Stimulated activated effector memory CD8-positive, alpha-beta T cell treated with anti-CD3 and anti-CD28 coated beads, Interleukin-12 subunit alpha, Interleukin-12 subunit beta, amount 100 ng/mL, for 72 hours (primary cell): ENCODE data around the gene PIH1D1.

Experiments
- ATAC-seq: fragments of 150-1000 bp; cut with Tn5 transposase; 2 replicates; pipeline ENCODE4 v1.10.0; 2021
- DNase-seq, 2 donors: peaks; one replicate each; pipeline ENCODE4 v3.0.0; 2021 to 2022; ENCODE audit warnings: low spot score in 2 of 2
- H3K27ac Mint-ChIP-seq: one replicate; pipeline ENCODE4 v1.8.0; 2022; ENCODE audit warnings: mild to moderate bottlenecking, mixed read lengths
- H3K36me3 Mint-ChIP-seq: one replicate; pipeline ENCODE4 v1.8.0; 2022; ENCODE audit warnings: mild to moderate bottlenecking, mixed read lengths
- H3K4me1 Mint-ChIP-seq: one replicate; pipeline ENCODE4 v1.8.0; 2022; ENCODE audit warnings: mixed read lengths
- H3K4me3 Mint-ChIP-seq: one replicate; pipeline ENCODE4 v1.8.0; 2022; ENCODE audit warnings: mild to moderate bottlenecking, mixed read lengths
- H3K9me3 Mint-ChIP-seq: one replicate; pipeline ENCODE4 v1.8.0; 2022; ENCODE audit warnings: mixed read lengths

PIH1D1 gene

DNA sequence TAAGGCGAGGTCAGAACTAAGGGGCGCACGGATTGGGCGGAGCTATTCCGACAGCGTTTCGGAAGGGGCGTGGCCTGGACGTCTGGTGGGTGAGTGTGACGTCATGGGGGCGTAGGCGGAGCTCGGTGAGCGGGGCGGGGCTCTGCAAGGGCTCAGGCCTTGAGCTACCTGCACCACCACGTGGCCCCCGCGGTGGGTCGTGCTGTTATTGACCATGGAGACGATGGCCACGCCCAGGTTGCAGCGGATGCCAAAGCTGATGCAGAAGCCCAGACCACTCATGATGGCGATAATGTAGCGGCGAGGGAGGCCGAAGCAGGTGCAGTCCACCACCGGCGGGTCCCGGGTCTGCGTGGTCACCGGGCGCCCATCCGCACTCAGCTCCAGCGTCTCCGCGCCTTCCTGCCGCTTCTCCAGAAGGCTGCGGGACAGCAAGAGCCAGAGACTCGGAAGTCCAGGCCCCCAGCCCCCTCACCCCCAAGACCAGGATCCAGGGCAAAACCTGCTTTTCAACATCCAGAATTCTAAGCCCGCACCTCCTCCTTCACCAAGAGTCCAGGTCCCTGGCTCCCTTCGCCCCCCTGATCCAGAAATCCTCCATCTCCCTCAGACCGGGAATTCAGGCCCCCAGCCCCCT lies 15.1 kb downstream of the PIH1D1 start:
- peak; percentile 19 for ATAC-seq
- peak; percentile 51 to 80 for DNase-seq
- H3K4me1 Mint-ChIP-seq: peaks cover 46% of the 10 kb centered on the region
- H3K9me3 Mint-ChIP-seq: no peaks in the 10 kb centered on the region
- H3K36me3 Mint-ChIP-seq: no peaks in the 10 kb centered on the region
- H3K4me3 Mint-ChIP-seq: no peak overlapping the region
- H3K27ac Mint-ChIP-seq: peak overlapping the region; percentile 79

DNA sequence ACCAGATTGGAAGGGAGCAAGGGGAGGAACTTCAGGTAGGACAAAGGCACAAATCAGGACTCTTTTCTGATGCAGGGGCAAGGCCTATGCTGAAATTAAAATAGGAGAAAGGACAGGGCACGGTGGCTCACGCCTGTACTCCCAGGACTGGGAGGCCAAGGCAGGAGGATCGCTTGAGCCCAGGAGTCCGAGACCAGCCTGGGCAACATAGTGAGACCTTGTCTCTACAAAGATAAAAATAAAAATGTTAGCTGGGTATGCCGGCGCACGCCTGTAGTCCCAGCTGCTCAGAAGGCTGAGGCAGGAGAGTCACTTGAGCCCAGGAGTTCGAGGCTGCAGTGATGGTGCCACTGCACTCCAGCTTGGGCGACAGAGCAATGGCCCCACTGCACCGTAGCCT lies 15.9 kb downstream of the PIH1D1 start:
- Mint-ChIP-seq H3K27ac (peak overlapping the region; percentile 79), H3K9me3 (no peaks in the 10 kb centered on the region), H3K36me3 (peaks cover 3% of the 10 kb centered on the region), H3K4me3 (no peak overlapping the region), H3K4me1 (peaks cover 44% of the 10 kb centered on the region)
- DNase-seq (no peak), ATAC-seq (no peak)

DNA sequence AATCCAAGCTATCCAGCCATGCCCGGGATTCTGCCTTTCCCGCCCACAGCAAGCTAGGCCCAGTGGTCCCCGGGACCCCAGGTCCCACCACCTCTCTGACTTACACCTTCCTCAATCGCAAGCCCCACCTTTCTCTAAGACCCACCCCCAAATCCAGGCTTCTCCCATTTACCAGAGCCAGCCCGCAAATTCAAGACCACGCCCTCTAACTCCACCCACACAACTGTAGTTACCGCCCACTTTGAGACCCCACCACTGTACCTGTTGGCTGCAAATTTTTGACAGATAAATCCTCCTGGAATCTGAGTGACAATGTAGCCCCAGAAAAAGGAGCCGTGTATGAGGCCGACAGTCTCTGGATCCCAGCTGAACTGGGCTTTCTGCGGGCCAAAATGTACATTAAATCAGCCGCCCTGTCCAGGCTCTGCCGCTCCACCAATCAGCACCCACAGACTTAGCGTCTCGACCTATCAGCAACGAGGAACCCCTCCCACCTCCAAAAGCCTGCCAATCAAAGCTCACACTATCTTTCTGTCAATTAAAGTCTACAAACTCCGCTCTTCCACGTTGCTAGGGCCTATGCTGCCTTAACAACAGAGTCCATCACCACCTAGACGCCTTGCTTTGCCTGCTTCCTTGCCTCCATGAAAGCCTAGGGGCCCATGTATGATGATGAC lies 16.6 kb downstream of the PIH1D1 start:
- no peaks in the 10 kb centered on the region for H3K9me3 Mint-ChIP-seq
- H3K36me3 Mint-ChIP-seq: peaks cover 4% of the 10 kb centered on the region
- H3K4me3 Mint-ChIP-seq: no peak overlapping the region
- ATAC-seq (no peak), DNase-seq (no peak)
- peaks cover 45% of the 10 kb centered on the region for H3K4me1 Mint-ChIP-seq
- no peak overlapping the region for H3K27ac Mint-ChIP-seq

DNA sequence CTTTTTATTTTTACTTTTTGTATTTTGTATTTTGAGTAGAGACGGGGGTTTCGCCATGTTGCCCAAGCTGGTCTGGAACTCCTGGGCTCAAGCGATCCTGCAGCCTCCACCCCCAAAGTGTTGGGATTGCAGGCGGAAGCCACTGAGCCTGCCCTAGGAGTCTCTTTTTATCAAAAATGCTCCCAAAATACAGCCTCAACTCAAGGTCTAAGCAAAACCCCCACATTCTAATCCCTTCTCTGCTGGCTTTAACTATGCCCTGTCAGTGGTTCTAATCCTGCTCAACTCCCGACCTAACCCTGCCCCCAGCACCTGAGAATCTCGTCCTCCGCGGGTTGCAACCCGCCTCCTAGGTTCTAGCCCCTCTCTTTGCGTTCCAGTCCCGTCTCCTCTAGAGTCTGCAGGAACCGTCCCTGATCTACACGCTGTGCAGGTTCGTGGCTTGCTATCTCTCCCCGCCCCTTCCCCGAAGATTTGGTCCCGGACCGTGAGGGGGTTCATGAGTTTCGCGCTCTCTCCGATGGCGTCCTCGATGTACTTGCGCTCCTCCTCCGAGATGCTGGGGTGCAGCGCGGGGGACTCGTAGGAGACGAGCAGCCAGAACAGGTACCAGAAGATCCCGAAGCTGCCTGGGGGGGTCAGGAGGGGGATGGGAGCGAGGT lies 18.2 kb downstream of the PIH1D1 start:
- H3K9me3 Mint-ChIP-seq: no peaks in the 10 kb centered on the region
- peak overlapping the region; percentile 16 for H3K4me3 Mint-ChIP-seq
- no peak for DNase-seq
- peaks cover 56% of the 10 kb centered on the region for H3K4me1 Mint-ChIP-seq
- no peak overlapping the region for H3K27ac Mint-ChIP-seq
- H3K36me3 Mint-ChIP-seq: peaks cover 4% of the 10 kb centered on the region
- ATAC-seq: no peak

DNA sequence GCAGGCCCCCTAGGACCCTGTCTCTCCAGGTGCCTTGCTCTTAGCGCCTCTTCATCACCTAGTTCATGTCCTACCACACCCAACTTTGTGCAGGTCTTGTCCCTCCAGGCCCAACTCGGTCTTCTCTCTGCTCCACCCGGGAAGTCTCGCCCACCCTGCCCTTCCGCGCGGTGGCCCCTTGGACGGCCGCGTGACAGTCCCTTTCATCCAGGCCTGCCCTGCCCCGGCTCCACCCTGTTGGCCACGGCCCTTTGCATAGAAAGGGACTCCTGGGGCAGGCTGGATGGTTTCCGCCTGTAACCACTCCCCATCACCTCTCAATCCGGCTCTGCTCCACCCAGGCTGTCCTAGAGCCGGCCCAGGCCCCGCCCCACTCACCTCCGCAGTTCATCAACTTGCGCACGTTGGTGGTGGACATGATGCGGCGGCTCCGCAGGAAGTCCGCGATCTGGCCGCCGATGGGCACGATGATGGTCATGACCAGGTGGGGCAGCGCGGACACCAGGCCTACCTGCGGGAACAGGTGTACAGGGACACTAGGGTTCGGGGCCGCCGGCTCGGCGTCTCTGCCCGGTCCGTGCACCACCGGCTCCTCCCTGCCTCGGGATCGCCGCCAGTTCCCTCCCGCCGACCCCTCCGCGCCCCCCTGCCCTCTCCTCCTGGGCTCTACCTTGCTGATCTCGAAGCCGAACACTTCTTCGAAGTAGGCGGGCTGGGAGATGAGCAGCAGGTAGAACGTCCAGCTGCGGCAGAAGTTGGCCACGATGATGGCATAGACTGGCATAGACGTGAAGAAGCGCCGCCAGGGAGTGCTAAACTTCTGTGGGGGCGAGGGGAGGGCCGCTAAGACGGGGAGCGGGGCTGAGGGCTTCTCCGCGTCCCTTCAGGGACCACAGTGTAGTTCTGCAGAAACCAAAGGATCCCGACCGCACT lies 19.2 kb downstream of the PIH1D1 start:
- DNase-seq (no peak), ATAC-seq (peak; percentile 57)
- peaks cover 4% of the 10 kb centered on the region for H3K36me3 Mint-ChIP-seq
- peak overlapping the region; percentile 17 for H3K4me3 Mint-ChIP-seq
- H3K27ac Mint-ChIP-seq: no peak overlapping the region
- H3K4me1 Mint-ChIP-seq: peaks cover 63% of the 10 kb centered on the region
- no peaks in the 10 kb centered on the region for H3K9me3 Mint-ChIP-seq

DNA sequence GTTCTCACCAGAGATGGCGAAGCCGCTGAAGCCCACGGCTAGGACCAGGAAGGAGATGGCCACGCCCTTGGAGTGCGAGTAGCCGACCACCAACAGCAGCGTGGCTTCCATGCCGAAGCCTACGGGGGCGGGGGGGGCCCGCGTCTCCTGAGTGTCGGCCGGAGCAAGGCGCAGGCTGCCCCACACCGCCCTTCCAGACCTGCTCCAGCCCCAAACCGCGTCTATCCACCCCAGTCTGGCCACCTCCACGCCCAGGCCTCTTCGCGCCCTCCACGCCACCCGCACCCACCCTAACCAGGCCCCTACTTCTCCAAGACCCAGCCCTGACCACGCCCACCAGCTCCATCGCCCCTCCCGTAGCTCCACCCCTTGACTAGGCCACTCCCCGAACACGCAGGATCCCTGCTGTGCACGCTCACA lies 20.3 kb downstream of the PIH1D1 start:
- peaks cover 4% of the 10 kb centered on the region for H3K36me3 Mint-ChIP-seq
- H3K4me3 Mint-ChIP-seq: no peak overlapping the region
- peaks cover 66% of the 10 kb centered on the region for H3K4me1 Mint-ChIP-seq
- ATAC-seq (no peak), DNase-seq (no peak)
- no peak overlapping the region for H3K27ac Mint-ChIP-seq
- H3K9me3 Mint-ChIP-seq: no peaks in the 10 kb centered on the region

DNA sequence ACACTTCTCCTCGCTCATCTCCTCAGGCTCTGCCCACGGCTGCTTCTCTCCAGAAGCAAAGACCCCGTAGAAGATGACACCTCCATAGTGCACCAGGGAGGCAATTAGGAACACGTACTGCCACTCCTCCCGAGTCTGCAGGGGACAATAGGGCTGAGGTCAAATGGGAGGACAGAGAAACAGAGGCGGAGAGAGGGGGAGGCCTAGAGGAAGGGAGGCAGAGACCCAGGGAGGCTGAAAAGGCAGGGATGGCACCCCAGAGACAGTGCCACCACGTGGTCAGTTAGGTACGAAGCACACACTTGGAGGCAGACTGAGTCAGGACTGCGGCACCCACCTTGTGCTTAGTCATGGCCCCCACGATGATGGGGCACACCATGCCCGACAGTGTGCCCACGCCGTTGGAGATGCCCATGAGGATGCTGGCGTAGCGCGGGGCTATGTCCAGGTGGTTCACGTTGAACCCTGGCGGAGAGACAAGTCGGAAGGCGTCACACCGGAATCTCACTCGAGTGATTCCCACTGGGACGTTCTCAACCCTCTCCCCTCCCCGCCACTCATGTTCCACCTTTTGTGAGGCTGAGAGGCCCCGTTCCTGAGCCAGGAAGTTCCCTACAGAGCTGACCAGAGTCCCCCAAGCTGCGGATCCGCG lies 20.8 kb downstream of the PIH1D1 start:
- peaks cover 4% of the 10 kb centered on the region for H3K36me3 Mint-ChIP-seq
- peaks cover 66% of the 10 kb centered on the region for H3K4me1 Mint-ChIP-seq
- ATAC-seq (peak; percentile 75), DNase-seq (no peak)
- H3K9me3 Mint-ChIP-seq: no peaks in the 10 kb centered on the region
- no peak overlapping the region for H3K4me3 Mint-ChIP-seq
- no peak overlapping the region for H3K27ac Mint-ChIP-seq

DNA sequence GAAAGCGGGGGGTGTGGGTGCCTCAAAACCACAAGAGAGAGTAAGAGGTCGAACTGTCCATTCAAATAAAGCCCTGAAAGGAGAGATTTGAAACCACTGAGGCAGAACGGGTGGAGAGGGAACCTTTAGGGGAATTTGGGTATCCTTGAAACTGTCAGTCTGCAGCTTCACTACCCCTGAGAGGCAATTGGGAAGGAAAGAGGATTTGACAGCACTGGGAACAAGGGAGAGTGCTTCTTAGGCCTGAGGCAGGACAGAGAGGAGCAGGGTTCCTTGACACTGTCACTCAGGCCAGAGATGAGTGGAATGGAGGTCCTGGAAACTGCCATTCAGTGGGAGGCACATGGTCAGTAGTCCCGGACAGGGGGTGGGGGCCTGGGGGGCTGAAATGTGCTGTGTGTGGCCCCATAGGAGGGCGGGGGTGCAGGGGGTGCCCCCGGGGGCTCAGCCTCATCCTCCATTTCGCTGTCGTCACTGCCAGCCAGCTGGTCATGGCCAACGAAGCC lies 21.4 kb downstream of the PIH1D1 start:
- Mint-ChIP-seq H3K36me3 (peaks cover 4% of the 10 kb centered on the region), H3K4me3 (no peak overlapping the region), H3K9me3 (no peaks in the 10 kb centered on the region), H3K27ac (no peak overlapping the region), H3K4me1 (peaks cover 65% of the 10 kb centered on the region)
- DNase-seq: no peak
- no peak for ATAC-seq

DNA sequence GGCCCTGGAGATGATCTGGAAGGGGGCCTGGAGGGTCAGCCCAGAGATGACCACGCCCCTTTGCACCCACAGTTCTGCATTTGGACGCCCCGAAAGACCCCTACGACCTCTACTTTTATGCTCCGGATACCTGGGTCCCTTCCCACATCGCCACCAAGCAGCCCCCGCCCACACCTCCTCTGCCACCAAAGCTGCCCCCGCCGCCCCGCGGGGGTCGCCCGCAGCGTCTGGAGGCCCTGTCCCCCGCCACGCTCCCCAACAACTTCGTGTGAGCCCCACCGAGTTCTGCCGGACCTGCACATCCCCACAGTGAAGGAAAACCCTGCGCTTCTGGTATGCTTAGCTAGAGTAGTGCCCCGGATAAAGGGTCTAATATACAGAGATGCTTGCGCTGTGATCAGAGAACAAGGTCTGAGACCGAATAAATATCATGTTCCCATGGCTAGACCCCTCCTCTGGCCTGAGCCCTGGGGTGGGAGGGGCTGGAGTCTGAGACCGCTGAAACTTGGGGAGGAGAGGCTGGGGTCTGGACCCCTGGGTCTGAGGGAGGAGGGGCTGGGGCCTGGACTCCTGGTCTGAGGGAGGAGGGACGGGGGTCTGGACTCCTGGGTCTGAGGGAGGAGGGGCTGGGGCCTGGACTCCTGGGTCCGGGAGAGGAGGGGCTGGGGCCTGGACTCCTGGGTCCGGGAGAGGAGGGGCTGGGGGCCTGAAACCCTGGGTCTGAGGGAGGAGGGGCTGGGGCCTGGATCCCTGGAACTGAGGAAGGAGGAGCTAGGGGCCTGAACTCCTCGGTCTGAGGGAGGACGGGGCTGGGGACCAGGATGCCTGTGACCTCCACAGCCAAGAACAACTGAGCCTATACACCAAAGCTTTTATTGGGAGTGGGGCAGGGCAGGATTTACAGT lies 22.8 kb downstream of the PIH1D1 start:
- Mint-ChIP-seq H3K4me3 (peak overlapping the region; percentile 46), H3K36me3 (peaks cover 9% of the 10 kb centered on the region), H3K4me1 (peaks cover 67% of the 10 kb centered on the region), H3K9me3 (no peaks in the 10 kb centered on the region), H3K27ac (no peak overlapping the region)
- no peak for DNase-seq
- no peak for ATAC-seq

DNA sequence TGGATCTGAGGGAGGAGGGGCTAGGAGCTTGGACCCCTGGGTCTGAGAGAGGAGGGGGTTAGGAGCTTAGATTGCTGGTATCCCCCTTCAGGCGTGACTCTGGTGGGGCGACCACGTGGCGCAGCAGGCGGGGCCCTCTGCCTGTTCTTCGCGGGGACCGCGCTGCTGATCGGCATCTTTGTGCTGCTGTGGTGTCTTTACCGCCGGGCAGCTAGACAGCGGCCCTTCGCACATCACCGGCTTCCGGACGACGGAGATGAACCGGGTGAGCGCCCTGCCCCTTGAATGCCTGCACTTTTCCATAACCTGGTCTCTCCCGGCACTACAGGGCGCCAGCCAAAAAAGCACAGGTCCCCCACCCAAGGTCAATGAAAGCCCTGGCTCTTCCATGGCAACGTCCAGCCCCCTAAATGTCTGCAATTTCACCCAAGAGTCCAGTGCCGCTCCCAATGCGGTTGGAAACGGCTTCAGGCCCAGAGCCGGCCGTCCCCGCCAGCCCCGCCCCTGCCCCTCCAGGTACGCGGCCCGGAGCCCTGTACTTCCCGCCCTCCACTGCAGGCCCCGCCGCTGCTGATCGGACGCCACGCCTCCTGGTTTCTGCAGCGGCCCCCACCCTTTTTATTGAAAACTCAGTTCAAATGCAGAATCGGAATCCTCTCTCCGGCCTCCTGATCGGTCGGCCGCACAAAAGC lies 23.6 kb downstream of the PIH1D1 start:
- ATAC-seq (peak; percentile 61), DNase-seq (no peak)
- H3K36me3 Mint-ChIP-seq: peaks cover 9% of the 10 kb centered on the region
- H3K4me1 Mint-ChIP-seq: peaks cover 69% of the 10 kb centered on the region
- H3K9me3 Mint-ChIP-seq: no peaks in the 10 kb centered on the region
- H3K27ac Mint-ChIP-seq: no peak overlapping the region
- peak overlapping the region; percentile 46 for H3K4me3 Mint-ChIP-seq

DNA sequence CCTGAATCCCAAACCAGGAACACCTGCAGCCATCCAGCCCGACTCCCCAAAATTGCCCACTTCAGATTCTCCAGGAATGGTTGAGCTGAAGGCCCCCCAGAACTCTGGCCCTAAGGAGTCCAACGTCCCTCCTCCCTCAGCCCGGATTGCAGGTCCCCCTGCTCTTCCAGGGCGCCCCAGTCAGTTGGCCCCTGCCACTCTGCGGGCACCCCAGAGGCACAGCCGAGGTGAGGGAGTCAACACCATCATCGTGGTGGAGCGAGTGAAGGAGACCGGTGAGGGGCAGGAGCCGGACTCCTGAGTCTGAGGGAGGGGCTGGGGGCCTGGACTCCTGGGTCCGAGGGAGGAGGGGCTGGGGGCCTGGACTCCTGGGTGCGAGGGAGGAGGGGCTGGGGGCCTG lies 24.3 kb downstream of the PIH1D1 start:
- H3K27ac Mint-ChIP-seq: no peak overlapping the region
- H3K4me1 Mint-ChIP-seq: peaks cover 73% of the 10 kb centered on the region
- ATAC-seq (no peak), DNase-seq (no peak)
- H3K9me3 Mint-ChIP-seq: no peaks in the 10 kb centered on the region
- H3K36me3 Mint-ChIP-seq: peaks cover 9% of the 10 kb centered on the region
- H3K4me3 Mint-ChIP-seq: peak overlapping the region; percentile 46

DNA sequence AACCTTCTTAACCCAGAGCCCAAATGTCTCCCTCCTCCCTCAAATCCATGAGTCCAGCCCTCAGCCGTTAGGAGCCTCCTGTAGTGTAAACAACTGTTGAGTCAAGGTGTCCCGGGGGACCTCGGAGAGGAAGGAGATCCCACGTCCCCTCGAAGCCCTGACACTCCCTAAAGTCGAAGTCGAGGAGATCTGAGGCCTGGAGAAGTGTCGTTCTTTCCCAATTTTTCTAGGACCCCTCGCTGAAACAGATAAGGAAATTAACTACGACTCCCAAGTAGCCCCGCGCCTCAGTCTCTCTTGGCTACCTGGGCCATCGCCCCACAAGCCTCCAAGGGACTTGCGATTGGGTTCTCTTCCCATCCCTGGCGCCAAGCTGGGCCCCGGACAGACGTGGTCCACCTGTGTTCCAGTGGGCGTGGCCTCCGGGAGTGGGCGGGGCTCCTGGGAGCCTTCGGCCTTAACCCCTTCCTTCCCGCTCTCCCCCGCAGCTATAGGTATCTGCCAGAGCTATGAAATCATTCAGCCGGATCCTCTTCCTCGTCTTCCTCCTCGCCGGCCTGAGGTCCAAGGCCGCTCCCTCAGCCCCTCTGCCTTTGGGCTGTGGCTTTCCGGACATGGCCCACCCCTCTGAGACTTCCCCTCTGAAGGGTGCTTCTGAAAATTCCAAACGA lies 25.6 kb downstream of the PIH1D1 start:
- no peak for DNase-seq
- peaks cover 80% of the 10 kb centered on the region for H3K4me1 Mint-ChIP-seq
- no peak for ATAC-seq
- H3K27ac Mint-ChIP-seq: no peak overlapping the region
- H3K9me3 Mint-ChIP-seq: no peaks in the 10 kb centered on the region
- peaks cover 9% of the 10 kb centered on the region for H3K36me3 Mint-ChIP-seq
- H3K4me3 Mint-ChIP-seq: no peak overlapping the region

DNA sequence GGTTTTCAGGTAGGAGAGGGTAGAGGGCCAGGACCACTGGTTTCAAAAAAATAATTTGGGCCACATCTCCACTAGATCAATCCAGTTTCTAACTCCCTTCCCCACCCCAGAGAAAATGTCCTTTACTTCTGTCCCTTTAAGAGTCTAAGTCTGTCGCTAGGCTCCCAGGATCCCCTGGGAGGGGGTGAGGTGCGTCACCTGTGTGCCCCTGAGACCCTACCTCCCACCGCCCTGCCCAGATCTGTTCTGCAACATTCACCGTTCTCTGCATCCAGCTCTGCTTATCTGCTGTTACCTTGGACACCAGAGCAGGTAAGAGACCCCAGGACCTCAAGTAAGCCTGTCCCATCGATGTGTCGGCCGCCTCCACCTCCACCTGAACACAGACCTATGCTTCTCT lies 26.4 kb downstream of the PIH1D1 start, which contains the start of gene GFY:
GFY (plus strand) TSS at position 211 of the 400 bp plus-strand sequence. CDS start 1,043 bp downstream, outside the sequence.
- no peak for DNase-seq
- no peaks in the 10 kb centered on the region for H3K9me3 Mint-ChIP-seq
- H3K27ac Mint-ChIP-seq: no peak within 1 kb of the TSS
- no peak for ATAC-seq
- H3K36me3 Mint-ChIP-seq: peaks cover 4% of the 10 kb centered on the region
- peaks cover 73% of the 10 kb centered on the region for H3K4me1 Mint-ChIP-seq
- peak within 1 kb of the TSS; percentile 77 for H3K4me3 Mint-ChIP-seq
